Natural killer cell (primary cell): ENCODE measurements around the gene FAM181B. TPM values are rescaled to one million over a fixed set of nuclear protein-coding genes. Genes with fewer than 3 reads are reported as not detected.
"Not testable (repeated sequence)": the region's sequence is repeated elsewhere in the genome, so short reads cannot be mapped to it uniquely, and the experiment has no call there.

ENCODE experiments used
- ATAC-seq, 3 donors: fragments of 150-1000 bp in 2 of 3; fragments of 200-7000 bp in 1 of 3; cut with Tn5 transposase; 1 replicate in 1 of 3; 2 replicates in 2 of 3; pipeline ENCODE4 v1.10.0; 2021; ENCODE audit warnings: mild to moderate bottlenecking in 2 of 3, moderate library complexity in 2 of 3
- DNase-seq, 2 donors: peaks; one replicate each; pipeline versions ENCODE4 v3.0.0 to v3.0.0-alpha.2; 2013 to 2021; ENCODE audit warnings: mixed read lengths in 1 of 2
- H3K27ac ChIP-seq: one replicate; pipeline ENCODE4 v1.5.1; 2013; ENCODE audit warnings: mild to moderate bottlenecking, low read length
- H3K27me3 ChIP-seq: one replicate; pipeline ENCODE4 v1.6.1; 2013; ENCODE audit warnings: low read length; ENCODE audit not compliant: control insufficient read depth, insufficient read depth
- H3K36me3 ChIP-seq: one replicate; pipeline ENCODE4 v1.6.1; 2013; ENCODE audit warnings: low read length; ENCODE audit not compliant: control insufficient read depth, insufficient read depth
- H3K4me1 ChIP-seq: one replicate; pipeline ENCODE4 v1.6.1; 2013; ENCODE audit warnings: low read length; ENCODE audit not compliant: control insufficient read depth, insufficient read depth
- H3K4me3 ChIP-seq: one replicate; pipeline ENCODE4 v1.5.1; 2013; ENCODE audit warnings: low read length
- H3K9me3 ChIP-seq: one replicate; pipeline ENCODE4 v1.6.1; 2013; ENCODE audit warnings: low read length; ENCODE audit not compliant: control insufficient read depth, insufficient read depth
- H3K27ac Mint-ChIP-seq, 2 donors: one replicate each; pipeline ENCODE4 v1.8.0; 2022; ENCODE audit warnings: mild to moderate bottlenecking in 2 of 2, mixed read lengths in 2 of 2, moderate library complexity in 1 of 2
- H3K27me3 Mint-ChIP-seq, 2 donors: one replicate each; pipeline ENCODE4 v1.8.0; 2022; ENCODE audit warnings: low read depth in 2 of 2, mixed read lengths in 2 of 2
- H3K36me3 Mint-ChIP-seq: one replicate; pipeline ENCODE4 v1.8.0; 2022; ENCODE audit warnings: mixed read lengths
- H3K4me1 Mint-ChIP-seq, 2 donors: one replicate each; pipeline ENCODE4 v1.8.0; 2022; ENCODE audit warnings: mixed read lengths in 2 of 2
- H3K4me3 Mint-ChIP-seq: one replicate; pipeline ENCODE4 v1.8.0; 2022; ENCODE audit warnings: mild to moderate bottlenecking, moderate library complexity, mixed read lengths
- H3K9me3 Mint-ChIP-seq, 2 donors: one replicate each; pipeline ENCODE4 v1.8.0; 2022; ENCODE audit warnings: mixed read lengths in 2 of 2
- CTCF ChIP-seq: fragments of 200-600 bp; IDR thresholded peaks from one replicate; pipeline ENCODE4 v1.8.0; 2022; ENCODE audit warnings: antibody characterized with exemption
- WGBS: methylation state at CpG from one replicate; pipeline ENCODE4 v1.1.7; 2013; ENCODE audit warnings: missing lambda C conversion rate; ENCODE audit not compliant: insufficient coverage; 5-methylcytosine and 5-hydroxymethylcytosine counted together
- intact Hi-C: fragments of 100-400 bp; cut with micrococcal nuclease; formaldehyde crosslinking; loops from one replicate; pipeline ENCODE4 v1.14.2; 2022
- total RNA-seq, 4 donors: library from RNA; stranded (reverse); fragments of 120-200 nt in 1 of 4; gene quantifications; one replicate each; pipeline versions ENCODE4 v1.2.3 to v1.2.4, GENCODE V29; 2013 to 2022

The FAM181B gene
- total RNA-seq, 3 donors from 2014 or later (not counting 1 experiment from before 2014, with no cell fraction given), result not detected

GRCh38 chr11:82701847-82702520 is 31.7 kb downstream of the FAM181B start:
- DNase-seq (peak in 1 of 2 donors; percentile 34), ATAC-seq (no peak)
- Mint-ChIP-seq H3K9me3 (no peaks in the 10 kb centered on the region), H3K27ac (no peak overlapping the region), H3K27me3 (peaks cover 0 to 5% of the 10 kb centered on the region in 2 donors), H3K4me3 (no peak overlapping the region), H3K36me3 (no peaks in the 10 kb centered on the region), H3K4me1 (no peaks in the 10 kb centered on the region)
- no peak for TF ChIP-seq CTCF
- Histone ChIP-seq H3K27me3 (no peaks in the 10 kb centered on the region), H3K9me3 (no peaks in the 10 kb centered on the region), H3K36me3 (no peaks in the 10 kb centered on the region), H3K4me3 (no peak overlapping the region), H3K4me1 (no peaks in the 10 kb centered on the region), H3K27ac (no peak overlapping the region)
- WGBS, result 59% methylated on average over 7 of the region's 7 CpGs
- intact Hi-C loops, result no loop called here

DNA sequence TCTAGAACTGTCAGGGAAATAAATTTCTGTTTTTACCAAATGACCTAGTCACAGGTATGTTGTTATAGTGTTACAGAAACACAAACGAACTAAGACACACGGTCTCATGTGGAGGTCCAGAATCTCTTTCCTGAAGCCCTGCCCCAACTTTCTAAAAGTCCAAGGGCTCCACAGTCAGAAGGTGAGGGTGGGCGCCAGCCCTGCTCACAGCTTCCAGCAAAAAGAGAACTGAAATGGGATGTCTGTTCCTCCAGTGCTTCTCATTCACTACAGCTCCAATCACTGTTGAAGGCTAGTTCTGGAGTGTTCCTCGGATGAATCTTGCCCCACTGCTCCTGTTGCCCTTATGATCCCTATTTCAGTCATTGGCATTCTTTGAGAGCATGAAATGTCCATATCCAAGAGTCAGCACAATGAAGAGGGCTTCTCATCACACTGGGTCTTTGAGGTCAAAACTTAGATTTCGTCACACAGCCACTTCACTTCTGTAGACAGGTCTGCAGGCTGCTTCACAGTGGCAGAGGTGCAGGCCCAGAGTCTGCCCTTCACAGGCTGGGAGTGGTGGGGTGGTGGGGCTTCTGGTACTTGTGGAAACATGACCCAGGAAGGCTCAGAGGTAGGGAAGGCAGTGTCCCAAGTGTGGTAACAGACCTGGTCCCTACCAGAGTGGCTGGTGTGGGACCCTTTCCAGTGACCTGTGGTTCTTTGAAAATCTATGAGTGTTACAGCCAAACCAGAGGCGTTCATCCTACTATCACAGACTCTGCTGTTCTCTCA is 34.9 kb downstream of the FAM181B start:
- Mint-ChIP-seq H3K27me3 (peaks cover 0 to 8% of the 10 kb centered on the region in 2 donors), H3K4me1 (no peaks in the 10 kb centered on the region), H3K27ac (no peak overlapping the region), H3K9me3 (no peaks in the 10 kb centered on the region), H3K4me3 (no peak overlapping the region), H3K36me3 (no peaks in the 10 kb centered on the region)
- DNase-seq, result no peak
- intact Hi-C loops, result no loop called here
- no peaks in the 10 kb centered on the region for H3K4me1 ChIP-seq
- no peak for ATAC-seq
- H3K36me3 ChIP-seq, result no peaks in the 10 kb centered on the region
- WGBS, result 69% methylated on average over 5 of the region's 6 CpGs
- TF ChIP-seq CTCF, result no peak
- no peak overlapping the region for H3K27ac ChIP-seq
- no peak overlapping the region for H3K4me3 ChIP-seq
- no peaks in the 10 kb centered on the region for H3K27me3 ChIP-seq
- no peaks in the 10 kb centered on the region for H3K9me3 ChIP-seq

- Histone ChIP-seq H3K9me3 (no peaks in the 10 kb centered on the region), H3K4me3 (no peak overlapping the region), H3K4me1 (no peaks in the 10 kb centered on the region), H3K27me3 (no peaks in the 10 kb centered on the region), H3K27ac (no peak overlapping the region), H3K36me3 (no peaks in the 10 kb centered on the region)
- intact Hi-C loops, result no loop called here
- TF ChIP-seq CTCF, result no peak
- no peaks in the 10 kb centered on the region for H3K4me1 Mint-ChIP-seq
- no peak overlapping the region for H3K27ac Mint-ChIP-seq
- H3K9me3 Mint-ChIP-seq, result no peaks in the 10 kb centered on the region
- H3K27me3 Mint-ChIP-seq, result peaks cover 0 to 8% of the 10 kb centered on the region in 2 donors
- DNase-seq (no peak), ATAC-seq (no peak)
- no peaks in the 10 kb centered on the region for H3K36me3 Mint-ChIP-seq
- no peak overlapping the region for H3K4me3 Mint-ChIP-seq
Measured at GRCh38 chr11:82692981-82693380, 40.7 kb downstream of the FAM181B start.

- DNase-seq, H3K9me3 ChIP-seq, H3K9me3 Mint-ChIP-seq, H3K36me3 ChIP-seq, H3K4me3 ChIP-seq, H3K27me3 ChIP-seq, H3K4me1 Mint-ChIP-seq, H3K4me3 Mint-ChIP-seq, ATAC-seq, H3K27ac Mint-ChIP-seq, intact Hi-C loops, H3K4me1 ChIP-seq, H3K27ac ChIP-seq, H3K36me3 Mint-ChIP-seq: not testable (repeated sequence)
- peaks cover 0 to 11% of the 10 kb centered on the region in 2 donors for H3K27me3 Mint-ChIP-seq
- 98% methylated on average over 14 of the region's 23 CpGs for WGBS
Measured at GRCh38 chr11:82689347-82689746, 44.3 kb downstream of the FAM181B start.
